ENCODE data around the gene PSMG1. TPM values are rescaled to one million over a fixed set of nuclear protein-coding genes. Genes with fewer than 3 reads are reported as not detected.
"Not testable (repeated sequence)": the region's sequence is repeated elsewhere in the genome, so short reads cannot be mapped to it uniquely, and the experiment has no call there.

Gene PSMG1
- total RNA-seq, 1 donor from 2014 or later: 85.2 TPM

- Mint-ChIP-seq H3K4me1 (ENCODE audit: low read depth) (no peaks in the 10 kb centered on the region), H3K27ac (no peak overlapping the region), H3K4me3 (ENCODE audit: low read depth) (no peak overlapping the region), H3K27me3 (ENCODE audit: low read depth) (no peaks in the 10 kb centered on the region), H3K36me3 (ENCODE audit: low read depth) (peaks cover 47% of the 10 kb centered on the region), H3K9me3 (peaks cover 12% of the 10 kb centered on the region)
- intact Hi-C loops (cut with micrococcal nuclease): no loop called here
- DNase-seq (ENCODE audit: low spot score): no peak
Measured at GRCh38 chr21:39168800-39169199, 14.5 kb downstream of the PSMG1 start.

GRCh38 chr21:39164523-39164922 lies 18.7 kb downstream of the PSMG1 start:
- DNase-seq (ENCODE audit: low spot score): no peak
- peaks cover 15% of the 10 kb centered on the region for H3K36me3 Mint-ChIP-seq (ENCODE audit: low read depth)
- intact Hi-C loops (cut with micrococcal nuclease): no loop called here
- no peak overlapping the region for H3K27ac Mint-ChIP-seq
- H3K4me3 Mint-ChIP-seq (ENCODE audit: low read depth): no peak overlapping the region
- no peaks in the 10 kb centered on the region for H3K27me3 Mint-ChIP-seq (ENCODE audit: low read depth)
- peaks cover 17% of the 10 kb centered on the region for H3K9me3 Mint-ChIP-seq
- no peaks in the 10 kb centered on the region for H3K4me1 Mint-ChIP-seq (ENCODE audit: low read depth)

- H3K4me1 Mint-ChIP-seq (ENCODE audit: low read depth): no peaks in the 10 kb centered on the region
- intact Hi-C loops (cut with micrococcal nuclease): no loop called here
- H3K27ac Mint-ChIP-seq: no peak overlapping the region
- peaks cover 13% of the 10 kb centered on the region for H3K9me3 Mint-ChIP-seq
- peaks cover 3% of the 10 kb centered on the region for H3K36me3 Mint-ChIP-seq (ENCODE audit: low read depth)
- DNase-seq (ENCODE audit: low spot score): no peak
- no peaks in the 10 kb centered on the region for H3K27me3 Mint-ChIP-seq (ENCODE audit: low read depth)
- no peak overlapping the region for H3K4me3 Mint-ChIP-seq (ENCODE audit: low read depth)
Measured at GRCh38 chr21:39161064-39161463, 22.2 kb downstream of the PSMG1 start.

GRCh38 chr21:39159342-39160063 lies 23.7 kb downstream of the PSMG1 start:
- DNase-seq (ENCODE audit: low spot score): no peak
- H3K27ac Mint-ChIP-seq: no peak overlapping the region
- H3K4me3 Mint-ChIP-seq (ENCODE audit: low read depth): no peak overlapping the region
- intact Hi-C loops (cut with micrococcal nuclease): no loop called here
- H3K9me3 Mint-ChIP-seq: peaks cover 6% of the 10 kb centered on the region
- H3K4me1 Mint-ChIP-seq (ENCODE audit: low read depth): no peaks in the 10 kb centered on the region
- H3K36me3 Mint-ChIP-seq (ENCODE audit: low read depth): no peaks in the 10 kb centered on the region
- H3K27me3 Mint-ChIP-seq (ENCODE audit: low read depth): no peaks in the 10 kb centered on the region

GRCh38 chr21:39157241-39157640 lies 26.0 kb downstream of the PSMG1 start:
- DNase-seq (ENCODE audit: low spot score); intact Hi-C loops (cut with micrococcal nuclease); H3K4me3 Mint-ChIP-seq (ENCODE audit: low read depth); H3K27ac Mint-ChIP-seq; H3K27me3 Mint-ChIP-seq (ENCODE audit: low read depth); H3K9me3 Mint-ChIP-seq; H3K4me1 Mint-ChIP-seq (ENCODE audit: low read depth); H3K36me3 Mint-ChIP-seq (ENCODE audit: low read depth): not testable (repeated sequence)

- Mint-ChIP-seq H3K27me3 (ENCODE audit: low read depth) (no peaks in the 10 kb centered on the region), H3K27ac (no peak overlapping the region), H3K4me1 (ENCODE audit: low read depth) (no peaks in the 10 kb centered on the region), H3K36me3 (ENCODE audit: low read depth) (no peaks in the 10 kb centered on the region), H3K4me3 (ENCODE audit: low read depth) (no peak overlapping the region), H3K9me3 (no peaks in the 10 kb centered on the region)
- intact Hi-C loops (cut with micrococcal nuclease): no loop called here
- DNase-seq (ENCODE audit: low spot score): no peak
Measured at GRCh38 chr21:39156024-39156423, 27.2 kb downstream of the PSMG1 start.

GRCh38 chr21:39155578-39155977 lies 27.7 kb downstream of the PSMG1 start:
- no peaks in the 10 kb centered on the region for H3K27me3 Mint-ChIP-seq (ENCODE audit: low read depth)
- H3K36me3 Mint-ChIP-seq (ENCODE audit: low read depth): no peaks in the 10 kb centered on the region
- H3K9me3 Mint-ChIP-seq: no peaks in the 10 kb centered on the region
- no peak overlapping the region for H3K27ac Mint-ChIP-seq
- no peak for DNase-seq (ENCODE audit: low spot score)
- no peak overlapping the region for H3K4me3 Mint-ChIP-seq (ENCODE audit: low read depth)
- intact Hi-C loops (cut with micrococcal nuclease): no loop called here
- H3K4me1 Mint-ChIP-seq (ENCODE audit: low read depth): no peaks in the 10 kb centered on the region

- Mint-ChIP-seq H3K27me3 (ENCODE audit: low read depth) (peaks cover 6% of the 10 kb centered on the region), H3K4me3 (ENCODE audit: low read depth) (no peak overlapping the region), H3K9me3 (no peaks in the 10 kb centered on the region), H3K4me1 (ENCODE audit: low read depth) (no peaks in the 10 kb centered on the region), H3K27ac (no peak overlapping the region), H3K36me3 (ENCODE audit: low read depth) (no peaks in the 10 kb centered on the region)
- intact Hi-C loops (cut with micrococcal nuclease): no loop called here
- no peak for DNase-seq (ENCODE audit: low spot score)
Measured at GRCh38 chr21:39153842-39154241, 29.4 kb downstream of the PSMG1 start.

GRCh38 chr21:39153373-39153772 lies 29.9 kb downstream of the PSMG1 start:
- H3K36me3 Mint-ChIP-seq (ENCODE audit: low read depth): no peaks in the 10 kb centered on the region
- H3K27me3 Mint-ChIP-seq (ENCODE audit: low read depth): peaks cover 9% of the 10 kb centered on the region
- H3K9me3 Mint-ChIP-seq: no peaks in the 10 kb centered on the region
- DNase-seq (ENCODE audit: low spot score): no peak
- intact Hi-C loops (cut with micrococcal nuclease): no loop called here
- H3K4me1 Mint-ChIP-seq (ENCODE audit: low read depth): no peaks in the 10 kb centered on the region
- no peak overlapping the region for H3K4me3 Mint-ChIP-seq (ENCODE audit: low read depth)
- no peak overlapping the region for H3K27ac Mint-ChIP-seq

GRCh38 chr21:39152271-39152670 lies 31.0 kb downstream of the PSMG1 start:
- Mint-ChIP-seq H3K36me3 (ENCODE audit: low read depth) (no peaks in the 10 kb centered on the region), H3K27ac (no peak overlapping the region), H3K27me3 (ENCODE audit: low read depth) (peaks cover 9% of the 10 kb centered on the region), H3K4me3 (ENCODE audit: low read depth) (no peak overlapping the region), H3K4me1 (ENCODE audit: low read depth) (no peaks in the 10 kb centered on the region), H3K9me3 (no peaks in the 10 kb centered on the region)
- intact Hi-C loops (cut with micrococcal nuclease): no loop called here
- DNase-seq (ENCODE audit: low spot score): no peak

GRCh38 chr21:39150877-39151276 lies 32.4 kb downstream of the PSMG1 start:
- Mint-ChIP-seq H3K36me3 (ENCODE audit: low read depth) (no peaks in the 10 kb centered on the region), H3K9me3 (no peaks in the 10 kb centered on the region), H3K4me1 (ENCODE audit: low read depth) (no peaks in the 10 kb centered on the region), H3K27ac (no peak overlapping the region), H3K27me3 (ENCODE audit: low read depth) (peaks cover 11% of the 10 kb centered on the region), H3K4me3 (ENCODE audit: low read depth) (no peak overlapping the region)
- DNase-seq (ENCODE audit: low spot score): no peak
- intact Hi-C loops (cut with micrococcal nuclease): no loop called here

GRCh38 chr21:39150316-39150715 lies 32.9 kb downstream of the PSMG1 start:
- DNase-seq (ENCODE audit: low spot score): no peak
- intact Hi-C loops (cut with micrococcal nuclease): no loop called here
- no peaks in the 10 kb centered on the region for H3K36me3 Mint-ChIP-seq (ENCODE audit: low read depth)
- H3K4me1 Mint-ChIP-seq (ENCODE audit: low read depth): no peaks in the 10 kb centered on the region
- no peaks in the 10 kb centered on the region for H3K9me3 Mint-ChIP-seq
- no peak overlapping the region for H3K27ac Mint-ChIP-seq
- peaks cover 13% of the 10 kb centered on the region for H3K27me3 Mint-ChIP-seq (ENCODE audit: low read depth)
- H3K4me3 Mint-ChIP-seq (ENCODE audit: low read depth): no peak overlapping the region

- Mint-ChIP-seq H3K27me3 (ENCODE audit: low read depth) (peaks cover 13% of the 10 kb centered on the region), H3K4me1 (ENCODE audit: low read depth) (no peaks in the 10 kb centered on the region), H3K9me3 (no peaks in the 10 kb centered on the region), H3K4me3 (ENCODE audit: low read depth) (no peak overlapping the region), H3K27ac (no peak overlapping the region), H3K36me3 (ENCODE audit: low read depth) (no peaks in the 10 kb centered on the region)
- intact Hi-C loops (cut with micrococcal nuclease): no loop called here
- no peak for DNase-seq (ENCODE audit: low spot score)
Measured at GRCh38 chr21:39149882-39150281, 33.4 kb downstream of the PSMG1 start.

GRCh38 chr21:39148975-39149374 lies 34.3 kb downstream of the PSMG1 start:
- H3K36me3 Mint-ChIP-seq (ENCODE audit: low read depth): no peaks in the 10 kb centered on the region
- H3K27me3 Mint-ChIP-seq (ENCODE audit: low read depth): peaks cover 13% of the 10 kb centered on the region

More at GRCh38 chr21:39148975-39149374, 34.3 kb downstream of the PSMG1 start:
- Mint-ChIP-seq H3K9me3 (no peaks in the 10 kb centered on the region), H3K4me3 (ENCODE audit: low read depth) (no peak overlapping the region), H3K27ac (no peak overlapping the region), H3K4me1 (ENCODE audit: low read depth) (no peaks in the 10 kb centered on the region)
- DNase-seq (ENCODE audit: low spot score): no peak
- intact Hi-C loops (cut with micrococcal nuclease): no loop called here
